HUDEP-2 (cell line): Measurements from ENCODE around the gene ARHGAP8.

Experiments used
- DNase-seq, 76 experiments: peaks; one replicate each; lab custom pipeline; 2025; ENCODE audit not compliant: unreplicated experiment in 76 of 76; lab: John Stamatoyannopoulos, UW

The ARHGAP8 gene

DNA sequence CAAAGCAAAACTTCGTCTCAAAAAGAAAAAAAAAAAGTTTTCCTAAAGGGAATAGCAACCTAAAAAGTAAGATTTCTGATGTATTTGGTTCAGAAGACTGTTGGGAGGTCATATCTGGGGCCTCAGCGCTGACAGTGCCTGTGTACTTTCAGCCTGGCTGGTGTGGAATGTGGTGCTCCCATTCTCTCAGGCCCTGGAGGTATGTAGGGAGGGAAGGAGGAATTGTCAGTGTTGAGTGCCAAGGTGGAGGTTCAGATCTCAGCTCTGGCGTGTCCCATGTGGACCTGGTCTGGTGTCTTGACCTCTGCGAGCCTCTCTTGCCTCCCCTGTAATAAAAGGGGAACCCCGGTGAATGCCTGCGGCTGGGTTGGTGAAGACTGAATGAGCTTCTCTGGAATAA lies 28.0 kb upstream of the ARHGAP8 start:
- DNase-seq = no peak

DNA sequence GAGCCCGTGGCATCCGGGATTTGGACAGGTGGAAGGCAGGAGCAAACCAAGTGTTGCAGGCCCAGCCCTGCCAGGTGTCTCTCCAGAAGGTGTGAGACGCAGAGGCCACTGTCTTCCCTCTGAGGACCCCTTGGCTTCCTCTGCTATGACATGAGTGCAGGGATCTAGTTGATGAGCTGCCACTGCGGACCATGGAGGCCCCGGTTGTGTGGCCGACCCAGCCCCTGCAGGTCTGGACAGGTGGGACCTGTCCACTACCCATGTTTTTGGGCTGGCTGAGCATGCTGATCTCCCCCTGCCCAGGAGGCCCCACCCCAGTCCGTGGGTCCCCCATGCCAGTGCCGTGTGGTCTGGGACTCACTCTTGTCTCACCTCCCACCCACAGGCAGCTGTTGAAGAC lies 27.5 kb upstream of the ARHGAP8 start:
- no peak for DNase-seq

DNA sequence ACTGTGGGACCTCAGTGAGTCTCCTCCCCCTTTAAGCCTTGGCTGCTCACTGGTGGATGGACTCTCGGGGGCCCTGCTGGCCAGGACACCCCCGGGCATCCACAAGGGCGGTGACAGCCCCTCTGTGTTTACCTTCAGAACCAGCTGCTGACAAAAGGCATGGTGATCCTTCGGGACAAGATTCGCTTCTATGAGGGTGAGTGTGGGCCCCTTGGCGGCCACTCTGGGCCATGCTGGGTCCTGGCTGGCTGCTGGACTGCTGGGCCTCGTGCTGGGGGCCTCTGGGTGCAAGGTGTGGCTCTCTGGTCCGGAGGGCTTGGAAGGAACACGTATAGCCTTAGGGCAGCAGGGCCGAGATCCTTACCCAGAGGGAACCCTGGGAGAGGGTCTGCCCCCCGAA lies 25.9 kb upstream of the ARHGAP8 start:
- no peak for DNase-seq

DNA sequence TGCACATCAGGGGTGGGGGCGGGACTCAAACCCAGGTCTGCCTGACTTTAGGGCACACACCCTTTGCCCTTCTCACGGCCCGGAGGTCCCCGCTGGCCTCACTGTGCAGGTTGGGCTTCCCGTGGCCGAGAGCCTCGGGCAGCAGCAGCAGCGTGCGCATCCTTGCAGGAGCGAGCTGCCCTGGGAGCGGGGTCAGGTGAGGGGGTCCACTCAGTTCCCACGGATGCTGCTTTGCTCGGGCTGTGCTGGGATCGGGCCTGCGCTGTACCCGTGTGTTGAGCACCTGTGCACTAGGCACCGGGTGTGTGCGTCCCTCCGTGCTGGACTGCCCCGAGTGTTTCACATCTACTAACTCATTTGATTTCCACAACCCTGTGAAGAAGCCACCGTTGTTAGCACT lies 25.2 kb upstream of the ARHGAP8 start:
- no peak for DNase-seq

DNA sequence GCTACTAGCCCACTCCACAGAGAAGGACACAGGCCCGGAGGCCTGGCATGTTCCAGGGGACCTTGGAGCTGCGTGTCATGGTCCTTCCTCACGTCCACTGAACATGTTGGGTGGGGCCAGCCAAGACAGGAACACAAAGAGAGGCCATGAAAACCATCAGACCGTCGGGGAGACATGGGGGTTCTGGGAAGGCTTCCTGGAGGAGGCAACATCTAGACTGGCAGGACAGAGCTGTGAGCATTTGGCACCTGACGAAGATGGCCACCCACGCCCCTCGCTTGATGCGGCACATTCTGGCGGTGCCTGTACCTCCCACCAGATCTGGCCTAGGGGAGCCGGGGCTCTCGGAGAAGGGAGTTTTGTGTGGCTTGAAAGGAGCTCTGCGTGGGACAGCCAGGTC lies 24.7 kb upstream of the ARHGAP8 start:
- DNase-seq = no peak

DNA sequence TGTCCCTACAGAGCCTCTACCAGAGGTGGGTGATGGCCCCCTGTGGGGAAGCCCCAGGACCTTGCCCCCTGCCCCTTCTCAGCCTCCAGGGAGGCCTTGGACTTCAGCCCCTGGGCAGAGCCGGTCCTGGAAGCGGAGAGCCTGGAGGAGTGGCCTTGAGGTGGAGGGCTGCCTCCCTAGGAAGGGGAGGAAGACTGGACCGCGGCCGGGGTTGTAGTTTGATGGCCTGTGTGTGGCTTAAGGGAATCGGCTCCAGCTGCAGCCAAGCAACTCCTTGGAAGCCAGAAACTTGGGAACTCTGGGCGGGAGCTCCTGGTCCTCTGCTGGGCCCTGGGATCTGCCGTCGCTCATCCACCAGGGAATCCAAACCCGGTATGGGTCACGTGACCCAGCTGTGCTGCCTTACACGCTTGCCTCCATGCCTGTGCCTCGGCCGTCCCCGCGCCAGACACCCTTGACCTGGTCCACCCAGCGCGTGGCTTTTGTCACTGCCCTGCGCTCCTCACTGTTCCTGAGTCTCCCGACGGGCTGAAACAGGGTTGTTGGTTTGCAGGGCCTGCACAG lies 23.5 kb upstream of the ARHGAP8 start:
- no peak for DNase-seq

DNA sequence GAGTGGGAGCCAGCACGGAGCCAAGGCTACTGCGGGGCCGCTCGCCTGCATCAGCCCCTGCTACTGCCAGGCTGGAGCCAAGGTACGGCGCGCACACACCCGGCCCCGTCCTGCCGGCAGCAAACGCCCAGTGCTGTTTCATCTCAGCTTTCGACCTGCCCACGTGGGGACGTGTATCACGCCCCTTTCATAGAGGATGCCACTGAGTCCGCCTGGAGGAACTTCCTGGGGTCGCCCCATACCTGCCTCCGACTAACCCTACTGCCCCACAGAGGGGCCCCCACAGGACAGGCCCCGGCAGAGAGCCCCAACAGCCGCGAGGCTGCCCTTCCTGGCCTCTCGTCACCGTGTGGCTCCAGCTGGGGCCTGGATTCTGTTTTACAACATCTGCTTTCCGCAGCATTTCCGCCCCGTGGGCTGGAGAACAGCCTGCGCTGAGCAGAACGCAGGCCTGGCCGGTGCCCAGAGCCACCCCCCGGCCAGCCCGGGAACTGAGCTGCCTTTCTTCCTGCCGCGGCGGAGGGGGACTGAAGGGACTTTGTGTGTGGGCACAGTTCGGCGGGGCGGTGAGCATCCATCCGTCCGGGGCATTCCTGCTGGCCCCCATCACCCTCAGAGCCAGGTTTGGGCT lies 22.9 kb upstream of the ARHGAP8 start:
- DNase-seq = no peak

DNA sequence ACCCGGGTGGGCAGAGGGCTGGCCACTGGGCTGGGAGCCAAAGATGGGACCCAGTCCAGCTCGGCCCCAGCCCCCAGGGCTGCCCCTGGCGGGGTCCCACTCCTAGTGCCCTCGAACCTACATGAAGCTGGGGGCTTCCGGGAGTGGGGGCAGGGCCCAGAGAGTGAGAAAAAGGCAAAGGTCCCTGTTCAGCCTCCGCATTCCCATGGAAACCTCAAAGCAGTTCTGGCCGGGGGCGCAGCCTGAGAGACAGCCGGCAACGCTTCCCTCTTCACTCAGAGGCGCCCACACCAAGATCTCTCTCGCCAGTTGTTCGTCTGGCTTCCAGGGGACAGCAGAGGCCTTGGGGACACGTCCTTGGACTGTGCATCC lies 22.4 kb upstream of the ARHGAP8 start:
- no peak for DNase-seq

DNA sequence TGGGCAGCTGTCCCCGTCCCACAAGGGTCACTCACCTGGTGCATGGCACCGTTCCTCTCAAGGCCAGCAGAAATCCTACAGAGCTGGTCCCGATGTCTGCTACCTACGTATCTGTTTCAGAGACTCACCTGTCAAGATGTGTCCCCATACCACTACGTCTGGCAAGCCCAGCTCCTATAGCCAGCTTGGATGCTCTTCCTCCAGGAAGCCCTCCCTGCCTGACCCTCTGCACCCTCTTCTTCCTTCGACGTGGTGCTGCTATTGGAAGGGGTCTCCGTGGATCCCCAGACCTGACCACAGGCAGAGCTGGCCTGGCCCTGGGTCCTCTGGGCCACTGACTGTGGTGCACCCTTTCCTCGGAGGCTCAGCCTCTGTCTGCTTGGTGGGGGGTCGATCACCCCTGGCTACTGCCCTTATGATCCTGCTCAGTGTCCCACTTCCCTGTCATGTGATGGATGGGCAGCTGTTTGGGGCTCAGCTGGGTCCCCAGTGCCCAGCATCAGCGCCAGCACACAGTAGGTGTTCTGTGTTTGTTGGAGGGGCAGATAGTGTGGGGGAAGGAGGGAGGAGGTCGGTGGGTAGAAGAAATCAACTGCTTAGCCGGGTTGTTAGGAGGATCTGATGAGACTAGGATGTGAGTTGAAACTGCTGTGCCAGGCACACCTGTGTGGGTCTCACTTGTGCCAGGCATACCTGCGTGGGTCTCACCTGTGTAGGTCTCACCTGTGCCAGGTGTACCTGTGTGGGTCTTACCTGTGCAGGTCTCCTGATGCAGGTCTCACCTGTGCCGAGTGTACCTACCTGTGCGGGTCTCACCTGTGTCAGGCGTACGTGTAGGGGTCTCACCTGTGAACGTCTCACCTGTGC lies 21.7 kb upstream of the ARHGAP8 start:
- DNase-seq = no peak

DNA sequence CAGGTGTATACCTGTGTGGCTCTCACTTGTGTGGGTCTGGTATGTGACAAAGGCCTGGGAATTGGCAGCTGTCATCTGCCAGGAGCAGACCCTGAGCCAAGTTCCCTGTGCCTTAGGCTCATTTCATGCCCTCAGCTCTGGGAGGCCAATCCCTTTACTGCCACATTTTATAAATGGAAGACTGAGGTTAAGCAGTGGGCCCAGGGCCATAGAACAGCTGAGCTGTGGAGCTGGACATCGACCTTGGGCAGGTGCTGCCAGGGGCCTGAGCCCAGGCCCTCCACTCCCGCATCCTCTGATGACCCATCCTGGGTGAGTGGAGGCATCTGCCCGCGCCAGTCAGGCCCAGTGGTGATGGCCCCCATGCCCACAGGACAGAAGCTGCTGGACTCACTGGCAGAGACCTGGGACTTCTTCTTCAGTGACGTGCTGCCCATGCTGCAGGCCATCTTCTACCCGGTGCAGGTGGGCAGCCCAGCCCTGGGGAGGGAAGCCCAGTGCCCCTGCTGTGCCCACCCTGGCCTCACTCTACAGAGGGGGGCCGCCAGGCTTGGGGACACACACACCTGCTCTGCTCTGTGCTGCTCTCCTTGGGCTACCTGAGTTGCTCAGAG lies 20.9 kb upstream of the ARHGAP8 start:
- DNase-seq = no peak

DNA sequence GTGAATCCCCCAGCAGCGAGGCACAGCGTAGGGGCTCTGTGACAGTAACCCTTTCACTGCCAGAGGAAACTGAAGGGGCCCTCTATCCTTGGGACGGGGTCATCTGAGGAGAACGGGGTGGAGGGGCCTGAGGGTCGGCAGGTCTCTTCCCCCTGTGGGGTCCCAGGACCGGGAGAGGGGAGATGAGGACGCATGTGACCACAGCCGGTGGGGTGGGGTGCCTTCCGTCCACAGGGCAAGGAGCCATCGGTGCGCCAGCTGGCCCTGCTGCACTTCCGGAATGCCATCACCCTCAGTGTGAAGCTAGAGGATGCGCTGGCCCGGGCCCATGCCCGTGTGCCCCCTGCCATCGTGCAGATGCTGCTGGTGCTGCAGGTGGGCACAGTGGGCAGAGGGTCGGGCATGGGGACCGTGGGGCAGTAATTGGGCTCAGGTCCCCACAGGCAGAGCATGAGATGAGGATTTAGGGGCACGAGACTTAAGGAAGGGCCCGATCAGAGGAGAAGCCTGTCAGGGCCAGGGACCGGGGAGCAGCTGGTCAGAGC lies 20.3 kb upstream of the ARHGAP8 start:
- DNase-seq = no peak

DNA sequence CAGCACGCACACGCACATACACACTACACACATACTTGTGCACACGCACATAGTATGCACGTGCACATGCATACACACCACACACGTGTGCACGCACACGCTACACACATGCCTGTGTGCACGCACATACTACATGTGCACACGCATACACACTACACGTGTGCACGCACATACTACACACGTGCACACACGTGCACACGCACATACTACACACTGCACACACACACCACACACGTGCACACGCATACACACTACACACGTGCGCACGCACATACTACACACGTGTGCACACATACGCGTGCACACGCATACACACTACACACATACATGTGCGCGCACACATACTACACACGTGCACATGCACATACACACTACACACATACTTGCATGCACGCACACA lies 19.7 kb upstream of the ARHGAP8 start:
- no peak for DNase-seq

DNA sequence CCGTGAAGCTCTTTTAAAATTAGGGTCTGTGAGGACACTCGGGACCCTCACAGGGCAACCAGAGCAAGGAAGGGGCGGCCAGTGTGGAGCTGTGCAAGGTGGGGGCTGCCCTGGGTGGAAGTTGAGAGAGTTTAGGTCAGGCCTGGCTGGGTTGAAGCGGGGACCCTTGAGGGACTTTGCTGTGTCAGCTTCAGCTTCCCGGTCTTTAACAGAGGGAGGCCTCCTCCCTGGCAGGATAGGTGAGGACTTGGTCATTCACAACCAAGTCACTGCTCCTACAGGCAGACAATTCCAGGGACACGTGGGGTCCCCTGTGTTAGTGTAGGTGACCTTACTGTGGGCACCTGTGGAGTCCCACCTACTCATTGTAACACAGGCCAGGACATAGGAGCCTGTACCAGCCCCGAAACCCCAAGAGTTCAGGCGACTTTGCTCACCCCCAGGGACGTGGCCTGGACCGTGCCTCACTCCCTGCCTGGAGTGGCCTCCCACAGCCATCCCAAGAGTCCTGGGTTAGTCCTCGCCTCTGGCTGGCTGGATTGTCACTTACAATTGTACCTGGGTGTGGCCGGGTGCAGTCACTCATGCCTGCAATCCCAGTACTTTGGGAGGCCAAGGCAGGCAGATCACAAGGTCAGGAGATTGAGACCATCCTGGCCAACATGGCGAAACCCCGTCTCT lies 18.8 kb upstream of the ARHGAP8 start:
- DNase-seq = no peak

DNA sequence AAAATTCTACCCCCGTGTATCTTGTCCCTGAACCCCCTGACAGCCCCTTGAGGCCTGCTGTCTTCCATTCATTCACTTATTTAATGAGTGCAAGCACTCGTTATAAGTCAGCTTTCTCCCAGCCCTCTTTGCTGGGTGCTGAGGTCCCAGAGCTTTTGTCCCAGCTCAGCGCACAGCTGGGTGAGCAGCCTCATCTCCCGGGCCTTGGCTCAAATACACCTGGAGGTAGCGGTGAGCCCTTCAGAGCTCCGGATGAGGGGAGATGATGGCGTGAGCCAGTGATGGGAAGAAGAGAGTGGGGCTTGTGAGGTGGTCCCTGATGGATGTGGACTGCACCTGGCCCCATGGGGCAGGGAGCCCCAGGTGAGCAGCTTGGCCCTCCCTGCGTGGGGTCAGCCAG lies 18.1 kb upstream of the ARHGAP8 start:
- DNase-seq = no peak

DNA sequence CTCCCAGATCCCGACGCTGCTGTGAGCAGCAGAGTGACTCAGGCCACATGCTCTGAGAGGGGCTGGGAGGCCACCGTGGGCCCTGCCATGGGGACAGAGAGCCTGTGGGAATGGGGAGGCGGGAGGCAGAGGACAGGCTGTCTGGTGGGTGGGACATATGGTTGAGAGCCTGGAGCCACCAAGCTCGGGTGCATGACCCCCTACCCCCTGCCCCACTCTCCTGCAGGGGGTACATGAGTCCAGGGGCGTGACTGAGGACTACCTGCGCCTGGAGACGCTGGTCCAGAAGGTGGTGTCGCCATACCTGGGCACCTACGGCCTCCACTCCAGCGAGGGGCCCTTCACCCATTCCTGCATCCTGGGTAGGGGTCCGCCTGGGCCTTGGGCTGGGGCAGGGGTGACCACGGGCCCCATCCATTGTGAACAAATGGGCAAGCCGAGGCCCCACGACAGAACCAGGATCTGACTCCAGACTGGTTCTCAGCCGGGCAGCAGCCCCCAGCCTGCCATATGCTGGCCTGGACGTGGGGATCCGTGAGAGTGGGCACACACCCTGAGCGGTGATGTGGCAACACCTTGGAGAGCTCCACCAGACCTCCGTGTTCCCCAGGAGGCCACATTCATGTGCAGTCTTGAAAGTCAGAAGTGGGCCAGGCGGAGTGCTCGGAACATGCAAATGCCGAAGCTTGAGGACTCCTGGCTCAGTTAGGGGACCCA lies 17.4 kb upstream of the ARHGAP8 start:
- no peak for DNase-seq

DNA sequence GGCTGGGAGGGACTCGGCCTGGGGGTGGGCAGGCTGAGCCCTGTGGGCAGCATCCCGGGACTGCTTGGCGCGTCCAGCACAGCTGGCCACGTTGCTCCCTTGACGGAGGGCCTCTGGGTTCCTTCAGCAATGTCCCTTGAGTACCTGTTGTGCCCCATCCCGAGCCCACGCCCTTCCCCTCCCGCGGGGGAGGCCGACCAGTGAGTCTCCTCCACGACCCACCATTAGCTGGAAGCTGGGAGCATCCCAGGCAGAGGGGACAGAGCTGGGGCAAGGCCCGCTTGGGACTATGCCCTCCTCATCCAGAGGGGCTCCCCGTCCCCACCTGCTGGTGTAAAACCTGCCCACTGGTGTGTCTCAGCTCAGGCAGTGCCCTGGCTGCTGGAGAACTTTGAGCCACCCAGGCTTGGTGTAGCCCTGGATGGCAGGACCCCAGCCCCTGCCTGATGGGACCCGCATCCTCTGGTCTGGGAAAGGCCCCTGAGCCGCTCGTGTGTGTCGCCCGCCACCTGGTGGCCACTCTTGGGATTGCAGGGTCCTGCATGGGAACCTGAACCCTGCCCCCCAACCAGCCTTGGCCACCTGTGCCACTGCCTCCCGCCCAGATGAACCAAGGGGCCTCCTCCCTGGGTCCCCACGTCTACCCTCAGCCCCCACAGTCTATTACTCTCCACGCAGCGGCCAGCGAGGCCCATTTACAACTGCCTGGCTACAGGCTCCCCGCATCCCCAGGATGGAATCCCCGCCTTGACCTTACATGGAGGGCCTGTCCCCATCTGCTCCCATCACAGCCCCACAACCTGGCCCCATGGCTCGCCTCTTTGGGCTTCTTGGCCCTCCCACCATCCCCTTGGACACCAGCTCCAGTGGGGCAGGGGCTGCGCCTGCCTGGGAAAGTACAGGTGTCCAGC lies 16.6 kb upstream of the ARHGAP8 start:
- peak in 60 of 76 experiments; percentile 9 to 85 (median 54) for DNase-seq

DNA sequence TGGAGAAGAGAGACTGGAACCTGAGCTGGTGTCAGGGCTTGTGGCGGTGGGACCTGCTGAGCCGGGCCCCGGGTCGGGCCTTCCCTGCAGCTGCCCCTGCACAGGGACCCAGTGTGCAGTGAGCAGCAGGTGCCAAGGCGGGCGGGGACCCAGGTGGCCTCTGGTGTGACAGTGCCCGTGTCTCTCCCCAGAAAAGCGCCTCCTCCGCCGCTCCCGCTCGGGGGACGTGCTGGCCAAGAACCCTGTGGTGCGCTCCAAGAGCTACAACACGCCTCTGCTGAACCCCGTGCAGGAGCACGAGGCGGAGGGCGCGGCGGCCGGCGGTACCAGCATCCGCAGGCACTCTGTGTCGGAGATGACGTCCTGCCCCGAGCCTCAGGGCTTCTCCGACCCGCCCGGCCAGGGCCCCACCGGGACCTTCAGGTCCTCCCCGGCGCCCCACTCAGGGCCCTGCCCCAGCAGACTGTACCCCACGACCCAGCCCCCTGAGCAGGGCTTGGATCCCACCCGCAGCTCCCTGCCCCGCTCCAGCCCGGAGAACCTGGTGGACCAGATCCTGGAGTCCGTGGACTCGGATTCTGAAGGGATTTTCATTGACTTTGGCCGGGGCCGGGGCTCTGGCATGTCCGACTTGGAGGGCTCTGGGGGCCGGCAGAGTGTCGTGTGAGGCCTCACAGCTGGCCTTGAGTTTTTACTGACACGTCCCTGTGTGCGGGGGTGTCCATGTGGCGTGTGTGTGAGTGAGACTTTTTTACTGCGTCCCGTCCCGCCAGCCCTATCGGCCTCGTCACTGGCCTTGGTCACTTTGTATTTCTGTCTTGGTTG lies 15.6 kb upstream of the ARHGAP8 start:
- DNase-seq = no peak
